PFSK-1 (cell line): ENCODE results near the gene UNC13C.

Experiments
- FOXP2 ChIP-seq: optimal IDR thresholded peaks from 2 replicates; pipeline ENCODE3; 2011; ENCODE audit warnings: borderline replicate concordance, control low read depth, inconsistent platforms; ENCODE audit not compliant: insufficient read depth; ENCODE audit errors: extremely low read length, extremely low read depth
- POLR2AphosphoS5 ChIP-seq: IDR thresholded peaks from 2 replicates; pipeline ENCODE4 v1.6.1; 2012; ENCODE audit warnings: low read depth, mild to moderate bottlenecking, control low read depth, low read length, moderate library complexity
- SIN3A ChIP-seq: IDR thresholded peaks from 2 replicates; pipeline ENCODE4 v1.6.1; 2012; ENCODE audit warnings: mild to moderate bottlenecking, low read length, moderate library complexity, borderline replicate concordance; ENCODE audit not compliant: insufficient read depth
- TAF1 ChIP-seq: IDR thresholded peaks from 2 replicates; pipeline ENCODE4 v1.6.1; 2012; ENCODE audit warnings: low read length, control low read depth, borderline replicate concordance; ENCODE audit not compliant: insufficient read depth
- TF ChIP-seq, protein P1 (sequence below), 2 experiments: IDR thresholded peaks; 2 replicates each; pipeline versions ENCODE4 v1.6.1 to v1.8.0; 2011 to 2012; ENCODE audit warnings: low read depth in 2 of 2, low read length in 2 of 2, control low read depth in 1 of 2, inconsistent platforms in 1 of 2, mild to moderate bottlenecking in 1 of 2, moderate library complexity in 1 of 2; ENCODE audit not compliant: insufficient read depth in 1 of 2

Gene UNC13C

DNA sequence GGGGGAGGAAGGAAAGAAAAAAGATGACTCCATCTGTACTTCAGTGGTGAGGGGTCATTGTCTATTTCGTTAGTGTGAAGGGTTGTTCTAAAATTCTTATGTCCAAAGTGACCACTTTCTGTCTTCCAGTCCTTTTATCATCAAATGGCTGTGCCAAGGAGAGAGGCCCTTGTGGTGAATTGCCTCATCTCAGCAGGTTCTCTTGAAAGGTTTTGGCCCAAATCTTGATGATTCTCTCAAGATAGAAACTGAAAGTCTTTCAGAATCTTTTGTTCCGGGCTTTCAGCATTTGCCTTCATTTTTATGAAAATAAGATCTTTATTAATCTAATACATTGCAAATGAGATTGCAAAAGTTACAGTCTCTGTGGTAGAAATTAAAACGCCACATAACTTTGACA, 642.7 kb downstream of the UNC13C start:
- TF ChIP-seq, protein P1, sequence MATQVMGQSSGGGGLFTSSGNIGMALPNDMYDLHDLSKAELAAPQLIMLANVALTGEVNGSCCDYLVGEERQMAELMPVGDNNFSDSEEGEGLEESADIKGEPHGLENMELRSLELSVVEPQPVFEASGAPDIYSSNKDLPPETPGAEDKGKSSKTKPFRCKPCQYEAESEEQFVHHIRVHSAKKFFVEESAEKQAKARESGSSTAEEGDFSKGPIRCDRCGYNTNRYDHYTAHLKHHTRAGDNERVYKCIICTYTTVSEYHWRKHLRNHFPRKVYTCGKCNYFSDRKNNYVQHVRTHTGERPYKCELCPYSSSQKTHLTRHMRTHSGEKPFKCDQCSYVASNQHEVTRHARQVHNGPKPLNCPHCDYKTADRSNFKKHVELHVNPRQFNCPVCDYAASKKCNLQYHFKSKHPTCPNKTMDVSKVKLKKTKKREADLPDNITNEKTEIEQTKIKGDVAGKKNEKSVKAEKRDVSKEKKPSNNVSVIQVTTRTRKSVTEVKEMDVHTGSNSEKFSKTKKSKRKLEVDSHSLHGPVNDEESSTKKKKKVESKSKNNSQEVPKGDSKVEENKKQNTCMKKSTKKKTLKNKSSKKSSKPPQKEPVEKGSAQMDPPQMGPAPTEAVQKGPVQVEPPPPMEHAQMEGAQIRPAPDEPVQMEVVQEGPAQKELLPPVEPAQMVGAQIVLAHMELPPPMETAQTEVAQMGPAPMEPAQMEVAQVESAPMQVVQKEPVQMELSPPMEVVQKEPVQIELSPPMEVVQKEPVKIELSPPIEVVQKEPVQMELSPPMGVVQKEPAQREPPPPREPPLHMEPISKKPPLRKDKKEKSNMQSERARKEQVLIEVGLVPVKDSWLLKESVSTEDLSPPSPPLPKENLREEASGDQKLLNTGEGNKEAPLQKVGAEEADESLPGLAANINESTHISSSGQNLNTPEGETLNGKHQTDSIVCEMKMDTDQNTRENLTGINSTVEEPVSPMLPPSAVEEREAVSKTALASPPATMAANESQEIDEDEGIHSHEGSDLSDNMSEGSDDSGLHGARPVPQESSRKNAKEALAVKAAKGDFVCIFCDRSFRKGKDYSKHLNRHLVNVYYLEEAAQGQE (IDR thresholded peaks at IDR 0.05; ENCODE audit: insufficient read depth in 1 of 2, low read depth in 2 of 2, low read length in 2 of 2), result no peak
- TF ChIP-seq TAF1, result no peak

DNA sequence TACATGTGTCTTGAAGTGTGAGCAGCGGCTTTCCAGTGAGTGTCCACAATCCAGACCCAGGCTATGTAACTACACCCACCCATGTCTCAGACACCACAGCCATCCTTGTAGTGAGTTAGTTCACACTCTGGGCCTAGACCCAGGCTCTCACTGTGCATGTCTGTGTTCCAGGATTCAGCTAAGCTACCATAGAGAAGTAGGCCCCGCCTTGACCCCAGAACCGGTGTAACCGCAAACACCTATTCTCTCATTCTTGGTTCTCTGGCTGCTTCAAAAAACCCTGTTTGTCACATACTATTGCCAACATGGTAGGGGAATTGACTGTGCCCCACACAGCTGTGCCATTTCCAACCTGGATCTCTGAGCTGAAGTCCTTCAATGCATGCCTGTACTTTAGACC, 657.9 kb downstream of the UNC13C start:
- TF ChIP-seq, protein P1 (IDR thresholded peaks at IDR 0.05; ENCODE audit: insufficient read depth in 1 of 2, low read depth in 2 of 2, low read length in 2 of 2), result no peak
- TF ChIP-seq FOXP2 (no peak), SIN3A (no peak), POLR2AphosphoS5 (no peak), TAF1 (no peak)

DNA sequence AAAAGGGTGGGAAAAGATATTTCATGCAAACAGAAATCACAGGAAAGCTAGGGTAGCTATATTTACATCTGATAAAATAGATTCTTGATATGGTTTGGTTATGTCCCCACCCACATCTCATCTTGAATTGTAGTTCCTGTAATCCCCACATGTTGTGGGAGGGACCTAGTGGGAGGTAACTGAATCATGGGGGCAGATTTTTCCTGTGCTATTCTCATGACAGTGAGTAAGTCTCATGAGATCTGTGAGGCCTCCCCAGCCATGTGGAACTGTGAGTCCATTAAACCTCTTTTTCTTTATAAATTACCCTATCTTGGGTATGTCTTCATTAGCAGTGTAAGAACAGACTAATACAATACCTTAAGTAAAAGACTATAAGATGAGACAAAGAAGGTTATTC, 660.4 kb downstream of the UNC13C start:
- TF ChIP-seq POLR2AphosphoS5 (no peak), TAF1 (no peak), FOXP2 (no peak), SIN3A (no peak)
- TF ChIP-seq, protein P1 (IDR thresholded peaks at IDR 0.05; ENCODE audit: insufficient read depth in 1 of 2, low read depth in 2 of 2, low read length in 2 of 2), result no peak

DNA sequence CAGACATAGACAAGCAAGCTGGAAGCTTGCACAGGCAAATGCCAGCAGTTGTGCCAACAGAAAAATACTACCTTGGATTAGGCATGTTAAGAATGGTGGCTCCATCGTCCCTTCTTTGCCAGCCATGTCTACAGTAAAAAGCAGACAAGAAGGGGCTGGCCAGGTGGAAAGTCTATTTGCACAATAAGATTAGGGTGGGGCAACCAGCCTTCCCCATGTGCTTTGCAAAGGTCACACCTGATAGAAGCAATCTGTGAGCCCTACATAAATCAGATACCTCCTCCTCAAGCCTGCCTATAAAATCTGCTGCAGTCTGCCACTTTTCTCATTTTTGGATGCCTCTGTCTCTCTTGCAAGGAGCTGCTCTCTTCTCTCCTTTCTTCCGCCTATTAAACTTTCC, 662.6 kb downstream of the UNC13C start:
- TF ChIP-seq SIN3A, result no peak
- no peak for TF ChIP-seq POLR2AphosphoS5
- TF ChIP-seq TAF1, result no peak
- no peak for TF ChIP-seq FOXP2
- TF ChIP-seq, protein P1 (IDR thresholded peaks at IDR 0.05; ENCODE audit: insufficient read depth in 1 of 2, low read depth in 2 of 2, low read length in 2 of 2), result no peak

DNA sequence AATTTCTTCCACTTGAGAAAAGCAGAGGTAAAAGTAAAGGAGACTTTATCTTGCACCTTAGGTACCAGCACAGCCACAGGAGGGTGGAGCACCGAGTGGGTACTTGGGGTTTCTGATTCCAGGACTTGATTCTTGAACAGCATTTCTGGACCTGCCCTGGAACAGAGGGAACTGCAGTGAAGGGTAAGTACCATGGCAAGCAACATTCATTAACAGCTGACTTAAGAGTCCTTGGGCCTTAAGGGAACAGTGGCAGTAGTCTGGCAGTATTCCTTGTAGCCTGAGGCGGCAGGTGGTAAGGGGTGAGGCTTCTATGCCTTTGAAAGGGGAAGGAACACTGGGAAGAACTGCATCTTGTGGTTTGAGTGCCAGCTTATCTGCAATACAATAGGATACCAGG, 666.6 kb downstream of the UNC13C start:
- TF ChIP-seq FOXP2 (no peak), POLR2AphosphoS5 (no peak), SIN3A (no peak), TAF1 (no peak)
- TF ChIP-seq, protein P1 (IDR thresholded peaks at IDR 0.05; ENCODE audit: insufficient read depth in 1 of 2, low read depth in 2 of 2, low read length in 2 of 2), result no peak
